Omental fat pad (tissue), 4 donors: ENCODE measurements around the gene HIPK1. TPM values are rescaled to one million over a fixed set of nuclear protein-coding genes. Genes with fewer than 3 reads are reported as not detected.
"Not testable (repeated sequence)": the region's sequence is repeated elsewhere in the genome, so short reads cannot be mapped to it uniquely, and the experiment has no call there.

Source experiments
- ATAC-seq: fragments of 150-250 bp; one replicate; pipeline ENCODE4 v1.9.1; 2016; ENCODE audit warnings: mild to moderate bottlenecking, moderate library complexity; ENCODE audit not compliant: low FRiP score
- DNase-seq: peaks from one replicate; pipeline ENCODE4 v3.0.0-alpha.2; 2019; ENCODE audit warnings: low spot score
- CTCF ChIP-seq, 3 donors: fragments of 450-650 bp; IDR thresholded peaks; one replicate each; pipeline ENCODE4 v1.5.1; 2016 to 2017; ENCODE audit warnings: antibody characterized with exemption in 3 of 3, mild to moderate bottlenecking in 3 of 3, moderate library complexity in 2 of 3
- total RNA-seq, 4 donors: library from RNA; depleted of rRNA; stranded (reverse); fragments of >200 nt; gene quantifications; one replicate each; pipeline ENCODE4 v1.1.0, GENCODE V29; 2016

HIPK1 gene
- total RNA-seq, 4 donors from 2014 or later = 49.6 to 64.6 (median 57.7) TPM

- TF ChIP-seq CTCF (IDR thresholded peaks at IDR 0.05) = no peak
- no peak for DNase-seq
- ATAC-seq = no peak
These were observed 80.3 kb downstream of the HIPK1 start for GRCh38 chr1:114009393-114009792.

- DNase-seq (no peak), ATAC-seq (no peak)
- no peak for TF ChIP-seq CTCF (IDR thresholded peaks at IDR 0.05)
These were observed 81.5 kb downstream of the HIPK1 start for GRCh38 chr1:114010433-114011184.

GRCh38 chr1:114011796-114012195, 82.7 kb downstream of the HIPK1 start:
- ATAC-seq = no peak
- no peak for DNase-seq
- TF ChIP-seq CTCF (IDR thresholded peaks at IDR 0.05) = no peak

GRCh38 chr1:114015075-114015474, 86.0 kb downstream of the HIPK1 start:
- DNase-seq = no peak
- TF ChIP-seq CTCF (IDR thresholded peaks at IDR 0.05) = no peak
- no peak for ATAC-seq

- not testable (repeated sequence) for ATAC-seq, DNase-seq
These were observed 90.6 kb downstream of the HIPK1 start for GRCh38 chr1:114019724-114020123.

GRCh38 chr1:114021665-114022099, 92.6 kb downstream of the HIPK1 start:
- DNase-seq (no peak), ATAC-seq (no peak)
- TF ChIP-seq CTCF (IDR thresholded peaks at IDR 0.05) = no peak

- TF ChIP-seq CTCF (IDR thresholded peaks at IDR 0.05) = no peak
- ATAC-seq = no peak
- DNase-seq = no peak
These were observed 93.8 kb downstream of the HIPK1 start for GRCh38 chr1:114022877-114023276.
